Esophagus muscularis mucosa (tissue), 4 donors: ENCODE measurements around the gene SLC35F3. TPM values are rescaled to one million over a fixed set of nuclear protein-coding genes. Genes with fewer than 3 reads are reported as not detected.
"Not testable (repeated sequence)": the region's sequence is repeated elsewhere in the genome, so short reads cannot be mapped to it uniquely, and the experiment has no call there.

Experiments
- DNase-seq: peaks from one replicate; pipeline ENCODE4 v3.0.0-alpha.2; 2017; ENCODE audit errors: extremely low spot score
- H3K27ac ChIP-seq, 4 donors: fragments of 200-600 bp; sonication (generic); replicated peaks in 1 of 4; 1 replicate in 3 of 4; 2 replicates in 1 of 4; pipeline ENCODE4 v1.5.1; 2016 to 2019; ENCODE audit warnings: mild to moderate bottlenecking in 1 of 4
- H3K27me3 ChIP-seq, 4 donors: fragments of 200-600 bp; sonication (generic); one replicate each; pipeline versions ENCODE4 v1.5.1 to v1.6.0; 2016 to 2019
- H3K36me3 ChIP-seq, 4 donors: fragments of 200-600 bp; sonication (generic); one replicate each; pipeline ENCODE4 v1.5.1; 2016 to 2019
- H3K4me1 ChIP-seq, 4 donors: fragments of 200-600 bp; sonication (generic); one replicate each; pipeline ENCODE4 v1.5.1; 2016 to 2019
- H3K4me3 ChIP-seq, 4 donors: fragments of 200-600 bp; sonication (generic); 1 replicate in 2 of 4; 2 replicates in 2 of 4; pipeline ENCODE4 v1.5.1; 2016 to 2019; ENCODE audit warnings: mild to moderate bottlenecking in 4 of 4, moderate library complexity in 1 of 4
- H3K9me3 ChIP-seq, 4 donors: fragments of 200-600 bp; sonication (generic); 1 replicate in 3 of 4; 2 replicates in 1 of 4; pipeline ENCODE4 v1.5.1; 2016 to 2019
- EP300 ChIP-seq: sonication (generic); formaldehyde crosslinking; IDR thresholded peaks from one replicate; pipeline ENCODE4 v1.6.1; 2017; ENCODE audit warnings: antibody characterized with exemption
- POLR2A ChIP-seq: fragments of 450-650 bp; IDR thresholded peaks from one replicate; pipeline ENCODE4 v1.6.1; 2017; ENCODE audit warnings: antibody characterized with exemption, moderate library complexity, mild to moderate bottlenecking, low read depth
- POLR2AphosphoS5 ChIP-seq, 2 donors: sonication (generic); formaldehyde crosslinking; IDR thresholded peaks; one replicate each; pipeline ENCODE4 v1.6.1; 2017; ENCODE audit warnings: antibody characterized with exemption in 2 of 2
- WGBS: methylation state at CpG from one replicate; pipeline ENCODE4 v1.1.5; 2018; 5-methylcytosine and 5-hydroxymethylcytosine counted together
- intact Hi-C: fragments of 100-400 bp; cut with DNase I; formaldehyde crosslinking; loops from one replicate; pipeline ENCODE4 v1.15.1; 2023
- total RNA-seq, 4 donors: library from RNA; depleted of rRNA; stranded (reverse); fragments of >200 nt; gene quantifications; one replicate each; pipeline versions ENCODE4 v1.1.0 to v1.2.1, GENCODE V29; 2016
- TF ChIP-seq, protein P1 (sequence below), 3 experiments: fragments of 200-600 bp in 2 of 3; fragments of 450-650 bp in 1 of 3; sonication (generic) in 2 of 3; IDR thresholded peaks; one replicate each; pipeline ENCODE4 v1.5.1; 2017 to 2019; ENCODE audit warnings: antibody characterized with exemption in 3 of 3, mild to moderate bottlenecking in 2 of 3, moderate library complexity in 1 of 3

Gene SLC35F3
- total RNA-seq, 4 donors from 2014 or later: 0.34 TPM; not detected in 3

DNA sequence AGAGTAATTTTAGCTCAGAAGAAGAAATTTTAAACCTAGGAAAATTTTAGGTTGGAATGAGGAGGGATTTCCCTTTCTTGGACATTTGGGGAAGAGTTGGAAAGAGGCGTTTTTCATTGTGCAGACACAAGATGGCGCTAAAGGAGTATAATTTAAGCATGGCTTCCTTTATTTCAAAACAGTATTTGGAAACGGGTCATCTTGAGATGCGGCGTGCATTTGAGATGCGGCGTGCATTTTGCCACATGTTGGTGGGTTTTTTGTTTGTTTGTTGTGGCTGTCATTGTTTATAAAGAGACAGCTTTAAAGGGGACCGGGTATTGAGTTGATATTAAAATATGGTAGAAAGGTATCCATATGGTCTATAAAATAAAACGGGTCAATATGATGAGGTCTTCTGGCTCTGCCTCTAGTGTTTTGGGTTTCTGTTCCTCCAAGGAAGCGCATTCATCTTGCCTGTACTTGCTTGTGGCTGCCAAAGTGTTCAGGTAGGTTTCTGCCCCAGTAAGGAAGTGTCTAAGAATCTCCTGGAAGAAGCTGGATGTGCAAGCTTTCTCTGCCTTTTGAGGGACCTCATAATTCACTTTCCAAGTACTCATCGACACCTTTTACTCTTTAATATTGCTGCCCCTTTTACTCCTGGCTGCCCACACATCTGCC is 210.3 kb downstream of the SLC35F3 start:
- no peak for DNase-seq
- no peaks in the 10 kb centered on the region for H3K9me3 ChIP-seq
- intact Hi-C loops: loop anchor here (10.0 kb wide), 1 partner anchor 200 kb away; no protein-coding TSS in a partner anchor
- peaks cover 0 to 23% (median 2%) of the 10 kb centered on the region in 4 donors for H3K27me3 ChIP-seq
- H3K4me1 ChIP-seq: peaks cover 0 to 5% (median 2%) of the 10 kb centered on the region in 4 donors
- peak overlapping the region in 1 of 4 donors; percentile 14 for H3K4me3 ChIP-seq
- 16% methylated on average over 11 of the region's 11 CpGs for WGBS
- H3K27ac ChIP-seq: no peak overlapping the region
- TF ChIP-seq POLR2AphosphoS5 (IDR thresholded peaks at IDR 0.05): no peak
- TF ChIP-seq, protein P1, sequence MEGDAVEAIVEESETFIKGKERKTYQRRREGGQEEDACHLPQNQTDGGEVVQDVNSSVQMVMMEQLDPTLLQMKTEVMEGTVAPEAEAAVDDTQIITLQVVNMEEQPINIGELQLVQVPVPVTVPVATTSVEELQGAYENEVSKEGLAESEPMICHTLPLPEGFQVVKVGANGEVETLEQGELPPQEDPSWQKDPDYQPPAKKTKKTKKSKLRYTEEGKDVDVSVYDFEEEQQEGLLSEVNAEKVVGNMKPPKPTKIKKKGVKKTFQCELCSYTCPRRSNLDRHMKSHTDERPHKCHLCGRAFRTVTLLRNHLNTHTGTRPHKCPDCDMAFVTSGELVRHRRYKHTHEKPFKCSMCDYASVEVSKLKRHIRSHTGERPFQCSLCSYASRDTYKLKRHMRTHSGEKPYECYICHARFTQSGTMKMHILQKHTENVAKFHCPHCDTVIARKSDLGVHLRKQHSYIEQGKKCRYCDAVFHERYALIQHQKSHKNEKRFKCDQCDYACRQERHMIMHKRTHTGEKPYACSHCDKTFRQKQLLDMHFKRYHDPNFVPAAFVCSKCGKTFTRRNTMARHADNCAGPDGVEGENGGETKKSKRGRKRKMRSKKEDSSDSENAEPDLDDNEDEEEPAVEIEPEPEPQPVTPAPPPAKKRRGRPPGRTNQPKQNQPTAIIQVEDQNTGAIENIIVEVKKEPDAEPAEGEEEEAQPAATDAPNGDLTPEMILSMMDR (IDR thresholded peaks at IDR 0.05): peak; percentile 52 to 64 (median 53)
- TF ChIP-seq EP300: no peak
- TF ChIP-seq POLR2A: no peak
- H3K36me3 ChIP-seq: no peaks in the 10 kb centered on the region

- Histone ChIP-seq H3K4me1 (peaks cover 0 to 5% (median 2%) of the 10 kb centered on the region in 4 donors), H3K36me3 (no peaks in the 10 kb centered on the region), H3K27me3 (peaks cover 0 to 3% (median 2%) of the 10 kb centered on the region in 4 donors), H3K27ac (no peak overlapping the region), H3K4me3 (no peak overlapping the region), H3K9me3 (no peaks in the 10 kb centered on the region)
- intact Hi-C loops: loop anchor here (10.0 kb wide), 1 partner anchor 196 kb away; no protein-coding TSS in a partner anchor
- DNase-seq: peak; percentile 50
- TF ChIP-seq, protein P1 (IDR thresholded peaks at IDR 0.05): no peak
- no peak for TF ChIP-seq POLR2A
- no peak for TF ChIP-seq POLR2AphosphoS5 (IDR thresholded peaks at IDR 0.05)
- no peak for TF ChIP-seq EP300
These were observed 214.4 kb downstream of the SLC35F3 start for GRCh38 chr1:234118911-234119310.

DNA sequence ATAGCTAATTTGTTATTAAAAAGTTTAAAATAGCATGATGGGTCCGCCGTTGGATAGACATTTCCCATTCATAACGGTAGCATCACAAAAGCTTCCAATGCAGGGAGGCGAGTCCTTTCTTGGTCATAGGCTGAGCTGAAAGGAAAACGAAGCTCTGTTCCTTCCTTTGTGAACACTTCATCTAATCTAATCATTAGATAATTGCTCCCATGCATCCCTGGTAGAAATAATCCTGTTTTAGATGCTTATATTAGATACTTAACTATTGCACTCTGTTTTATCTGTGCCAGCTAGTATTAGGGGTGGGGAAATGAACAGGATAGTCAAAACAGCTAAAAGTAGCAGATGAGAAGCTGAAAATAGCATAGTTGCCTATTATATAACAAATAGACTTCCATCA is 215.0 kb downstream of the SLC35F3 start:
- no peak for DNase-seq
- 76% methylated on average over 5 of the region's 5 CpGs for WGBS

GRCh38 chr1:234120327-234120944 is 216.0 kb downstream of the SLC35F3 start:
- Histone ChIP-seq H3K27me3 (peaks cover 0 to 17% (median 0%) of the 10 kb centered on the region in 4 donors), H3K9me3 (no peaks in the 10 kb centered on the region), H3K4me3 (no peak overlapping the region), H3K36me3 (no peaks in the 10 kb centered on the region), H3K27ac (no peak overlapping the region), H3K4me1 (no peaks in the 10 kb centered on the region)
- intact Hi-C loops: no loop called here
- TF ChIP-seq POLR2A: no peak
- TF ChIP-seq EP300: no peak
- TF ChIP-seq POLR2AphosphoS5 (IDR thresholded peaks at IDR 0.05): no peak
- TF ChIP-seq, protein P1 (IDR thresholded peaks at IDR 0.05): no peak
- peak; percentile 86 for DNase-seq
- 79% methylated on average over 7 of the region's 7 CpGs for WGBS

More for the DNA sequence above, 215.0 kb downstream of the SLC35F3 start:
- Histone ChIP-seq H3K4me1 (peaks cover 0 to 5% (median 2%) of the 10 kb centered on the region in 4 donors), H3K27me3 (peaks cover 0 to 7% (median 2%) of the 10 kb centered on the region in 4 donors), H3K9me3 (no peaks in the 10 kb centered on the region), H3K4me3 (no peak overlapping the region), H3K36me3 (no peaks in the 10 kb centered on the region), H3K27ac (no peak overlapping the region)
- no peak for TF ChIP-seq POLR2A
- TF ChIP-seq, protein P1 (IDR thresholded peaks at IDR 0.05): no peak
- no peak for TF ChIP-seq POLR2AphosphoS5 (IDR thresholded peaks at IDR 0.05)
- TF ChIP-seq EP300: no peak
- intact Hi-C loops: loop anchor here (10.0 kb wide), 1 partner anchor 195 kb away; no protein-coding TSS in a partner anchor

- H3K36me3 ChIP-seq, H3K27ac ChIP-seq, intact Hi-C loops, DNase-seq, H3K4me1 ChIP-seq, H3K9me3 ChIP-seq, H3K4me3 ChIP-seq: not testable (repeated sequence)
- peaks cover 0 to 29% (median 0%) of the 10 kb centered on the region in 4 donors for H3K27me3 ChIP-seq
- WGBS: 88% methylated on average over 3 of the region's 3 CpGs
These were observed 217.2 kb downstream of the SLC35F3 start for GRCh38 chr1:234121659-234122058.

- intact Hi-C loops, H3K4me1 ChIP-seq, DNase-seq, H3K9me3 ChIP-seq, H3K4me3 ChIP-seq, H3K27ac ChIP-seq, H3K36me3 ChIP-seq: not testable (repeated sequence)
- 80% methylated on average over 2 of the region's 2 CpGs for WGBS
- H3K27me3 ChIP-seq: peaks cover 0 to 37% (median 0%) of the 10 kb centered on the region in 4 donors
These were observed 218.1 kb downstream of the SLC35F3 start for GRCh38 chr1:234122571-234122970.
